HCT116 (cell line): ENCODE measurements around the gene RGS13.

Experiments used
- CBX3 ChIP-seq: IDR thresholded peaks from 2 replicates; pipeline ENCODE4 v1.6.1; 2012; ENCODE audit warnings: low read depth
- CEBPB ChIP-seq: IDR thresholded peaks from 2 replicates; pipeline ENCODE4 v1.6.1; 2012; ENCODE audit warnings: low read depth
- EGR1 ChIP-seq: IDR thresholded peaks from 2 replicates; pipeline ENCODE4 v1.6.1; 2012; ENCODE audit warnings: low read depth
- ELF1 ChIP-seq: IDR thresholded peaks from 2 replicates; pipeline ENCODE4 v1.6.1; 2012; ENCODE audit warnings: low read depth, borderline replicate concordance
- EZH2 ChIP-seq: fragments of 200-600 bp; sonication (generic); IDR thresholded peaks from 2 replicates; pipeline ENCODE4 v1.6.1; 2017; ENCODE audit warnings: antibody characterized with exemption, mixed run types
- EZH2phosphoT487 ChIP-seq: fragments of 200-600 bp; IDR thresholded peaks from 2 replicates; pipeline ENCODE4 v1.6.1; 2018; ENCODE audit warnings: antibody characterized with exemption, borderline replicate concordance
- JUND ChIP-seq: IDR thresholded peaks from 2 replicates; pipeline ENCODE4 v1.6.1; 2012
- POLR2A ChIP-seq: IDR thresholded peaks from 2 replicates; pipeline ENCODE4 v1.7.0; 2011; ENCODE audit warnings: borderline replicate concordance; ENCODE audit not compliant: insufficient read depth, insufficient read length; ENCODE audit errors: extremely low read depth
- POLR2AphosphoS5 ChIP-seq: IDR thresholded peaks from 2 replicates; pipeline ENCODE4 v1.6.1; 2011; ENCODE audit warnings: mild to moderate bottlenecking, low read depth, low read length, moderate library complexity
- SP1 ChIP-seq: IDR thresholded peaks from 2 replicates; pipeline ENCODE4 v1.6.1; 2012; ENCODE audit warnings: low read depth
- TF ChIP-seq, protein P1 (sequence below), 3 experiments: fragments of 200-600 bp in 1 of 3; sonication (generic) in 1 of 3; IDR thresholded peaks in 2 of 3; conservative IDR thresholded peaks in 1 of 3; 2 replicates each; pipeline ENCODE4 v1.5.1; 2012 to 2017; ENCODE audit warnings: low read depth in 2 of 3, low read length in 2 of 3, antibody characterized with exemption in 1 of 3, borderline replicate concordance in 1 of 3, control low read depth in 1 of 3, mild to moderate bottlenecking in 1 of 3, mixed read lengths in 1 of 3, mixed run types in 1 of 3, moderate library complexity in 1 of 3; ENCODE audit not compliant: insufficient read depth in 1 of 3
- TF ChIP-seq, protein P2 (sequence below): IDR thresholded peaks from 2 replicates; pipeline ENCODE4 v1.6.1; 2012
- TF ChIP-seq, protein P3 (sequence below): IDR thresholded peaks from 2 replicates; pipeline ENCODE4 v1.6.1; 2012

DNA sequence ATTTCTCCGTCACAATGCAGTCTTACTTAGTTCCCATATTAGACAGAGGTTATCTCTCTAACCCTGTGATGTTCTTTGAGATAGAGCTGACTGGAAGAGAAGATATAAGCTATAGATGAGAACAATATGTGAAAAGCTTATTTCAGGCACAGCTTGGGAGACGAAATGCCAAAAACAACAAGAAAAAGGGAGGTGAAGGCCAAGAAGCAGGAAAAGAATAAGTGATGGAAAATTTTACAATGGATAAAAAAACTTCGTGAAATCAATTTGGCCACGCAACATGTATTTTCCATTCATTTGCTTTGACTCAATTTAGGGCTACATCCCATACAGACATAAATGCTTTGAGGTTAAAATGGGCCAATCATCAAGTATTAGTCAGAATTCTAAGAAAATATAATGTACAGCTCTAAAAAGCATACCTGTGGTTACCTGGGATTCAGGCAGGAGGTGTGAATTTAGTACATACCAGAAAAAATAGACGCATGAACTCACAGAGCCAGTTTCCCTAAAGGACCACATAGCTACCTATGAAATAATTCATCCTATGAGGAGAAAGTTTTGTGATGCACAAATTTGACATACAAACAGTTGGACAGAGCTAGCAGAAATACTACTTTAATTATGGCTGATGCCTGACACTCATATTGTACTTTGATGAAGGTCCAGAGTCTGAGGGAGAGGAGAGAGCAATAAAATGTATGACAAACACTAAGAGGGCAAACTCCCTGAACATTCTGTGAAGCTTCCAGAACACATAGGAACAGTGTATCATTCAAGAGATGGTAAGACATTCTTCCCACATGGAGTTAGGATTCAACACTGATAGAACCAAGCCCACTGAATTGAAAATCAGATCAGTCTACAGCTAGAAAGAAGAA lies 48.3 kb upstream of the RGS13 start:
- TF ChIP-seq SP1 = no peak
- TF ChIP-seq, protein P1, sequence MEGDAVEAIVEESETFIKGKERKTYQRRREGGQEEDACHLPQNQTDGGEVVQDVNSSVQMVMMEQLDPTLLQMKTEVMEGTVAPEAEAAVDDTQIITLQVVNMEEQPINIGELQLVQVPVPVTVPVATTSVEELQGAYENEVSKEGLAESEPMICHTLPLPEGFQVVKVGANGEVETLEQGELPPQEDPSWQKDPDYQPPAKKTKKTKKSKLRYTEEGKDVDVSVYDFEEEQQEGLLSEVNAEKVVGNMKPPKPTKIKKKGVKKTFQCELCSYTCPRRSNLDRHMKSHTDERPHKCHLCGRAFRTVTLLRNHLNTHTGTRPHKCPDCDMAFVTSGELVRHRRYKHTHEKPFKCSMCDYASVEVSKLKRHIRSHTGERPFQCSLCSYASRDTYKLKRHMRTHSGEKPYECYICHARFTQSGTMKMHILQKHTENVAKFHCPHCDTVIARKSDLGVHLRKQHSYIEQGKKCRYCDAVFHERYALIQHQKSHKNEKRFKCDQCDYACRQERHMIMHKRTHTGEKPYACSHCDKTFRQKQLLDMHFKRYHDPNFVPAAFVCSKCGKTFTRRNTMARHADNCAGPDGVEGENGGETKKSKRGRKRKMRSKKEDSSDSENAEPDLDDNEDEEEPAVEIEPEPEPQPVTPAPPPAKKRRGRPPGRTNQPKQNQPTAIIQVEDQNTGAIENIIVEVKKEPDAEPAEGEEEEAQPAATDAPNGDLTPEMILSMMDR (IDR thresholded peaks at IDR 0.05 in 2 of 3, conservative IDR thresholded peaks at IDR 0.05 in 1 of 3; ENCODE audit: borderline replicate concordance in 1 of 3, insufficient read depth in 1 of 3, low read depth in 2 of 3, low read length in 2 of 3) = no peak
- TF ChIP-seq, protein P2, sequence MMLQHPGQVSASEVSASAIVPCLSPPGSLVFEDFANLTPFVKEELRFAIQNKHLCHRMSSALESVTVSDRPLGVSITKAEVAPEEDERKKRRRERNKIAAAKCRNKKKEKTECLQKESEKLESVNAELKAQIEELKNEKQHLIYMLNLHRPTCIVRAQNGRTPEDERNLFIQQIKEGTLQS = no peak
- TF ChIP-seq POLR2AphosphoS5 = no peak
- TF ChIP-seq POLR2A = no peak
- TF ChIP-seq EZH2phosphoT487 = no peak
- no peak for TF ChIP-seq JUND
- TF ChIP-seq EZH2 = no peak
- TF ChIP-seq, protein P3, sequence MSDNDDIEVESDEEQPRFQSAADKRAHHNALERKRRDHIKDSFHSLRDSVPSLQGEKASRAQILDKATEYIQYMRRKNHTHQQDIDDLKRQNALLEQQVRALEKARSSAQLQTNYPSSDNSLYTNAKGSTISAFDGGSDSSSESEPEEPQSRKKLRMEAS = no peak
- no peak for TF ChIP-seq ELF1
- no peak for TF ChIP-seq CBX3
- no peak for TF ChIP-seq EGR1
- TF ChIP-seq CEBPB = no peak
